Measurements from ENCODE around the gene SLC52A1. TPM values are rescaled to one million over a fixed set of nuclear protein-coding genes. Genes with fewer than 3 reads are reported as not detected.

Gene SLC52A1
- total RNA-seq, 1 donor from 2014 or later = not detected

DNA sequence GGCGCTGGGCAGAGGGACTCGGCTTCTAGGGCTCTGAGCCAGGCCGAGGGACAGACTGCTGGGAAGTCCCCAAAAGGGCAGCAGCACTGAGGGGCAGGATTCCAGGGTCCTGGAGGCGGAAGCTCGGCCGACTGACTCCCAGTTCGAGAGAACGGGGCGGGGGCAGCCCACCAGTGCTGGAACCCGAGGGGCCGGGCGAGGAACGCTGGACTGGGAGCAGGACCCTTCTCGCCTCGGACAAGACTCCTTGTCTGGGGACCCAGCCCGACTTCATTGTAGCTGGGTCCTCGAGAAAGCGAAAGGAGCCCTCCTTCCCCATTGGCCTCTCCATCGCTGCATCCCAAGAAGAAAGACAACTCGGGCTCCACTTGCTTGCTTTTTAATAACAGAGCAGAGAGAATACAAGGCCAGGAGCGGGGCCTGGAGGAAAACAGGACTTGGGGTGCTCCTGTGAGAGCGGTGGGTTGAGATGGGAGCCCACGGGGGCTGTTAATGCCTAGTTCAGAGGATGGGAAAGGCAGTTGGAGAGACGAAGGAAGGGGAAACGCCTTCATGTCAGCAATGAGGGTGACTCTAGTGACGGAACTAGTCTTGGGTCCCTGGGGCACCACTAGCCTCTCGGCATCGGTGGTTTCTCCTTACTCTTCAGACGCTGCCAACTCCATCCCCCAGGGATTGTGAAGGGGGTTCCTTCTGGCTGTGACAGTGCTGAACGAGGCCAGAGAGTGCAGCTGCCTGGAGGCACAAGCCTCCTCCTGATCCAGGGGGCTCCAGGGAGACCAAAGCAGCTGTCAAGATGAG is 47.3 kb downstream of the SLC52A1 start:
- DNase-seq = peak; percentile 47

DNA sequence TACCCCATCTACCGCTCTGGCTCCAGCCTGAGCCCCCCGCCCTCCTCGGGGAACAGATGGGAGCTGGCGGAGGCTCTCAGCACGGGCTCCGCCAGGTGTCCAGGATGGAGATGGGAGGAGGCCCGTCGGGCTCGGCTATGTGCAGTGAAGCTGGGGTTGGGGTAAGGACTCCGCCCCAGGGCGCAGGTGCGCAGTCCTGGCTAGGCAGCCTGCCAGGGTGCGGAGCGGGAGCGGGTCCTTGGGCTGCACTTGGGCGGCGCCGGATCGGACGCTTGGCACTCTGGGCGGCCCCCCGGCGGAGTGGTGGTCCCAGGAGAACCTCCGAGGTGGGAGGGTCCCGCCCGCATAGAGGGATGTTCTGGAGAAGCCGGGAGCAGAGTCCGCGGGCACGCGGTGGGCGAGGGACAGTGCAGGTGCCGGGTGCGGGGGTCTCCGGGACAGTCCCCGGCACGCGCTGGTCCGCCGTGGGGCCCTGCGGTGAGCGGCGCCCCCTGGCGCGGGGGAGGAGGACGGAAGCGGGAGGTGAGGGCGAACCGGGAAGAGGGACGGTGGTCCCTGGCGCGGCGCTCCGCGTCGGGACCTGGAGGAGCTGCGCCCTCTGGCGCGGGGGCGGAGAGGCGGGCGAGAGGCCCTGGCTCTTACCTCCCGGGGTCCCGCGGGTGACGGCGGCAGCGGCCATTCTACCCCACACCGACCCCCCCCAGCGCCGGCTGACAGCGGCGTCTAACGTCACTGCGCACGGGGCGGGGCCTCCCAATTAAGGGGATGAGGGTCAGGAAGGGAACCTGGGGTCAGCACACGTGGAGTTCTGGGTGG is 48.1 kb downstream of the SLC52A1 start, which contains the start of gene CAMTA2:
Gene CAMTA2 (minus strand): TSS at position 725 of the 816 bp plus-strand sequence. CDS start 1,453 bp downstream, outside the sequence.
- DNase-seq = peak; percentile 90

DNA sequence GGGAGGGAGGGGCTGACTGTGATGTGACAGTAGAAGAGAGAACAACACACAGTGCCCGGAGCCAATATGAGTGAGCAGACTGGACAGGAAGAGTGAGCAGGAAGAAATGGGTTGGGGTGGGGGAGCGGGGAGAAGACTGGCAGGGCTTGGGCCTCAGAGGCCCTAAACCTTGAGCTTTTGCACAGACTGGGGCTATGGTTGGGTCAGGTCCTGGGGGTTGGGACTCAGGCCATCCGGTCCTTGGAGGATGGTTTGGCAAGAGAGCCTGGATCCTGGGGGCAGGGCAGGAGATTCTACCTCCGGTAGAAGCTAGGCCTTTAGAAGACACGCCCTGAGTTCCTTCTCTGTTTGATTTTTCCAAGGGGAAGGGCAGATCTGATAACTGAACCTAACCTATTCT is 48.8 kb downstream of the SLC52A1 start:
- no peak for DNase-seq

Other genes with a start within 250 kb of the SLC52A1 start
- 13.1 TPM for gene VMO1, start 249.1 kb downstream of the SLC52A1 start, total RNA-seq
- not detected for gene GLTPD2, start 246.5 kb downstream of the SLC52A1 start, total RNA-seq
- 79.1 TPM for gene PSMB6, start 239.3 kb downstream of the SLC52A1 start, total RNA-seq
- gene PLD2, start 228.3 kb downstream of the SLC52A1 start, total RNA-seq = 16.1 TPM
- gene MINK1, start 202.1 kb downstream of the SLC52A1 start, total RNA-seq = 51.4 TPM
- 5.1 TPM for gene C17orf107, start 135.9 kb downstream of the SLC52A1 start, total RNA-seq
- gene CHRNE, start 132.3 kb downstream of the SLC52A1 start, total RNA-seq = 3.8 TPM
- gene GP1BA, start 103.1 kb downstream of the SLC52A1 start, total RNA-seq = not detected
- 94.6 TPM for gene SLC25A11, start 95.4 kb downstream of the SLC52A1 start, total RNA-seq
- 20.3 TPM for gene RNF167, start 95.2 kb downstream of the SLC52A1 start, total RNA-seq
- gene PFN1, start 86.9 kb downstream of the SLC52A1 start, total RNA-seq = 168 TPM
- 4,089 TPM for gene ENO3, start 84.3 kb downstream of the SLC52A1 start, total RNA-seq
- 68.2 TPM for gene SPAG7, start 67.6 kb downstream of the SLC52A1 start, total RNA-seq
- 8.0 TPM for gene CAMTA2, start 47.8 kb downstream of the SLC52A1 start, total RNA-seq
- gene INCA1, start 37.9 kb downstream of the SLC52A1 start, total RNA-seq = 0.62 TPM
- 97.3 TPM for gene KIF1C, start 37.5 kb downstream of the SLC52A1 start, total RNA-seq
- gene ZFP3, start 43.0 kb upstream of the SLC52A1 start, total RNA-seq = 9.5 TPM
- gene ZNF232, start 76.5 kb upstream of the SLC52A1 start, total RNA-seq = 8.4 TPM
- 0.92 TPM for gene USP6, start 80.6 kb upstream of the SLC52A1 start, total RNA-seq
- 27.7 TPM for gene ZNF594, start 156.4 kb upstream of the SLC52A1 start, total RNA-seq
- not detected for gene SCIMP, start 199.4 kb upstream of the SLC52A1 start, total RNA-seq
- 71.2 TPM for gene RABEP1, start 246.9 kb upstream of the SLC52A1 start, total RNA-seq

All from tongue (tissue), 2 donors.